H9 (cell line): ENCODE data around the gene OGG1. TPM values are rescaled to one million over a fixed set of nuclear protein-coding genes. Genes with fewer than 3 reads are reported as not detected.

Source experiments
- DNase-seq: peaks from one replicate; pipeline ENCODE4 v3.0.0-alpha.2; 2017
- H2AFZ ChIP-seq: one replicate; pipeline ENCODE4 v1.6.1; 2013; ENCODE audit warnings: mild to moderate bottlenecking, low read length, control low read depth, moderate library complexity
- H2AK5ac ChIP-seq: 2 replicates; pipeline ENCODE4 v1.6.1; 2013; ENCODE audit warnings: low read length, control low read depth, mixed read lengths; ENCODE audit not compliant: insufficient read length
- H2BK120ac ChIP-seq: one replicate; pipeline ENCODE4 v1.6.1; 2013; ENCODE audit warnings: low read depth, mild to moderate bottlenecking, low read length, control low read depth, inconsistent platforms; ENCODE audit not compliant: poor library complexity, severe bottlenecking
- H2BK12ac ChIP-seq: 2 replicates; pipeline ENCODE4 v1.6.1; 2013; ENCODE audit warnings: low read length, control low read depth, mixed read lengths, low read depth; ENCODE audit not compliant: insufficient read length
- H2BK15ac ChIP-seq: 2 replicates; pipeline ENCODE4 v1.6.1; 2013; ENCODE audit warnings: low read depth, low read length, control low read depth
- H2BK20ac ChIP-seq: one replicate; pipeline ENCODE4 v1.6.1; 2013; ENCODE audit warnings: low read depth, mild to moderate bottlenecking, low read length, control low read depth, inconsistent platforms; ENCODE audit not compliant: poor library complexity, severe bottlenecking
- H2BK5ac ChIP-seq: 2 replicates; pipeline ENCODE4 v1.6.1; 2013; ENCODE audit warnings: low read length, control low read depth, mixed read lengths; ENCODE audit not compliant: insufficient read length
- H3K14ac ChIP-seq: 2 replicates; pipeline ENCODE4 v1.6.1; 2013; ENCODE audit warnings: low read length, control low read depth; ENCODE audit not compliant: insufficient read depth
- H3K18ac ChIP-seq: 2 replicates; pipeline ENCODE4 v1.6.1; 2013; ENCODE audit warnings: low read depth, mild to moderate bottlenecking, mixed read lengths, low read length, control low read depth; ENCODE audit not compliant: insufficient read length
- H3K23ac ChIP-seq: 2 replicates; pipeline ENCODE4 v1.6.1; 2013; ENCODE audit warnings: low read length, control low read depth, mixed read lengths, low read depth; ENCODE audit not compliant: insufficient read length
- H3K23me2 ChIP-seq: 2 replicates; pipeline ENCODE4 v1.6.1; 2013; ENCODE audit warnings: low read depth, mild to moderate bottlenecking, mixed read lengths, low read length, control low read depth; ENCODE audit not compliant: insufficient read length, poor library complexity, severe bottlenecking
- H3K27ac ChIP-seq: 2 replicates; pipeline ENCODE4 v1.5.1; 2013; ENCODE audit warnings: low read length, control low read depth, mixed read lengths, low read depth; ENCODE audit not compliant: insufficient read length
- H3K27me3 ChIP-seq: 2 replicates; pipeline ENCODE4 v1.6.1; 2013; ENCODE audit warnings: low read length, control low read depth, inconsistent platforms; ENCODE audit not compliant: insufficient read depth
- H3K4ac ChIP-seq: 2 replicates; pipeline ENCODE4 v1.6.1; 2013; ENCODE audit warnings: low read depth, mild to moderate bottlenecking, control low read depth, inconsistent platforms, low read length, moderate library complexity
- H3K4me1 ChIP-seq: 2 replicates; pipeline ENCODE4 v1.6.1; 2013; ENCODE audit warnings: low read length, control low read depth, inconsistent platforms; ENCODE audit not compliant: insufficient read depth
- H3K4me2 ChIP-seq: 2 replicates; pipeline ENCODE4 v1.6.1; 2013; ENCODE audit warnings: low read length, control low read depth, mixed read lengths; ENCODE audit not compliant: insufficient read length, insufficient read depth
- H3K56ac ChIP-seq: 2 replicates; pipeline ENCODE4 v1.6.1; 2013; ENCODE audit warnings: low read depth, mild to moderate bottlenecking, mixed read lengths, low read length, control low read depth; ENCODE audit not compliant: insufficient read length
- H3K79me1 ChIP-seq: 2 replicates; pipeline ENCODE4 v1.6.1; 2013; ENCODE audit warnings: low read depth, mild to moderate bottlenecking, moderate library complexity, low read length, control low read depth, inconsistent platforms; ENCODE audit not compliant: insufficient read depth, poor library complexity, severe bottlenecking
- H3K79me2 ChIP-seq: 2 replicates; pipeline ENCODE4 v1.6.1; 2013; ENCODE audit warnings: low read length, control low read depth, inconsistent platforms; ENCODE audit not compliant: insufficient read depth
- H3K9ac ChIP-seq: 2 replicates; pipeline ENCODE4 v1.6.1; 2013; ENCODE audit warnings: low read length, control low read depth, mixed read lengths; ENCODE audit not compliant: insufficient read length; ENCODE audit errors: extremely low read depth
- H3K9me3 ChIP-seq: one replicate; pipeline ENCODE4 v1.6.1; 2013; ENCODE audit warnings: low read depth, low read length, inconsistent platforms; ENCODE audit not compliant: control insufficient read depth
- H3T11ph ChIP-seq: one replicate; pipeline ENCODE4 v1.6.1; 2013; ENCODE audit warnings: mild to moderate bottlenecking, low read length, control low read depth, inconsistent platforms
- H4K20me1 ChIP-seq: one replicate; pipeline ENCODE4 v1.6.1; 2013; ENCODE audit not compliant: control insufficient read depth, insufficient read length, insufficient read depth
- H4K5ac ChIP-seq: 2 replicates; pipeline ENCODE4 v1.6.1; 2013; ENCODE audit warnings: low read depth, mild to moderate bottlenecking, mixed read lengths, low read length, control low read depth; ENCODE audit not compliant: insufficient read length
- H4K8ac ChIP-seq: replicated peaks from 2 replicates; pipeline ENCODE4 v1.6.1; 2013; ENCODE audit warnings: low read length, control low read depth, mixed read lengths, low read depth; ENCODE audit not compliant: insufficient read length
- H4K91ac ChIP-seq: 2 replicates; pipeline ENCODE4 v1.6.1; 2013; ENCODE audit warnings: low read depth, mild to moderate bottlenecking, moderate library complexity, mixed read lengths, low read length, control low read depth; ENCODE audit not compliant: insufficient read length
- H3K27ac Mint-ChIP-seq, 3 experiments: 2 replicates in 2 of 3; 3 replicates in 1 of 3; pipeline ENCODE4 v1.8.0; 2020 to 2021; ENCODE audit warnings: mixed read lengths in 3 of 3, mild to moderate bottlenecking in 1 of 3, moderate library complexity in 1 of 3
- H3K27me3 Mint-ChIP-seq: 2 replicates; pipeline ENCODE4 v1.8.0; 2021; ENCODE audit warnings: low read depth, mild to moderate bottlenecking, moderate library complexity, mixed read lengths
- H3K36me3 Mint-ChIP-seq, 3 experiments: 2 replicates in 2 of 3; 3 replicates in 1 of 3; pipeline ENCODE4 v1.8.0; 2020 to 2021; ENCODE audit warnings: low read depth in 3 of 3, mixed read lengths in 3 of 3; ENCODE audit not compliant: insufficient read depth in 1 of 3
- H3K4me1 Mint-ChIP-seq, 2 experiments: 2 replicates each; pipeline ENCODE4 v1.8.0; 2020; ENCODE audit warnings: mixed read lengths in 2 of 2
- H3K4me3 Mint-ChIP-seq, 2 experiments: 2 replicates in 1 of 2; 3 replicates in 1 of 2; pipeline ENCODE4 v1.8.0; 2020 to 2021; ENCODE audit warnings: mild to moderate bottlenecking in 2 of 2, mixed read lengths in 2 of 2, moderate library complexity in 1 of 2
- H3K9me3 Mint-ChIP-seq, 2 experiments: 2 replicates in 1 of 2; 3 replicates in 1 of 2; pipeline ENCODE4 v1.8.0; 2020; ENCODE audit warnings: mild to moderate bottlenecking in 2 of 2, mixed read lengths in 2 of 2, moderate library complexity in 1 of 2
- CTCF ChIP-seq: fragments of 200-600 bp; sonication (generic); conservative IDR thresholded peaks from 3 replicates; pipeline ENCODE4 v1.8.0; 2021; ENCODE audit warnings: antibody characterized with exemption, mild to moderate bottlenecking
- WGBS: extraction: QIAGEN DNeasy Blood & Tissue Kit; methylation state at CpG from one replicate; pipeline ENCODE4 v1.1.7; 2013; ENCODE audit warnings: missing lambda C conversion rate, low lambda C conversion rate, mixed read lengths; ENCODE audit not compliant: insufficient read length; ENCODE audit errors: extremely low coverage; 5-methylcytosine and 5-hydroxymethylcytosine counted together
- total RNA-seq: library from RNA; stranded (reverse); gene quantifications from 2 replicates; pipeline ENCODE4 v1.2.1, GENCODE V29; 2021

Gene OGG1
- total RNA-seq, 1 experiment from 2014 or later: 43.4 TPM

DNA sequence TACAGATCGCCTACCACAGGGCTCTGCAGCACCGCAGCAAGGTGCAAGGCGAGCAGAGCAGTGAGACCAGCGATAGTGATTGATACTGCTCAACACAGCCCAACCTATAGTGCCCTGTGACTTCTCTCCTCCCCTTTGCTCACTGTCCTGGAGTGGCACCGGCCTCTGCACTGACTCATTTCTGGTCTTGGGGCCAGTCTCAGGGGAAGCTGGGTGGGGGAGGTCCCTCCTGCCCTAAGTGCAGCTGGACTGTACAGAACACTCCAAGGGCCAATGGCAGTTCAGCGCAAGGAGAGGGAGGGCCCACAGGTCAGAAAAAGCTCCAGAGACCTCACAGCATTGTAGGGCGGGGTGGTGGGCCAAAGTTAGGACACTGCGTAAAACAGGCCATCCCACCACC is 2.5 kb upstream of the OGG1 start:
- H3K79me1 ChIP-seq: no peaks in the 10 kb centered on the region
- Mint-ChIP-seq H3K9me3 (no peaks in the 10 kb centered on the region), H3K36me3 (peaks cover 56 to 88% (median 80%) of the 10 kb centered on the region in 3 experiments; a peak in 6 of 7 replicates), H3K27ac (no peak overlapping the region), H3K4me3 (no peak overlapping the region), H3K4me1 (peaks cover 13% of the 10 kb centered on the region in 2 experiments), H3K27me3 (no peaks in the 10 kb centered on the region; the same call in 1 of the 2 replicates)
- H3T11ph ChIP-seq: no peak overlapping the region
- H3K23me2 ChIP-seq: no peaks in the 10 kb centered on the region
- no peak overlapping the region for H2BK12ac ChIP-seq
- no peak overlapping the region for H3K4ac ChIP-seq
- no peak overlapping the region for H2AK5ac ChIP-seq
- no peak overlapping the region for H3K9ac ChIP-seq
- H4K5ac ChIP-seq: no peak overlapping the region
- H4K8ac ChIP-seq: no peak overlapping the region
- no peak overlapping the region for H3K18ac ChIP-seq
- no peak overlapping the region for H3K14ac ChIP-seq
- WGBS: no CpG with 5 or more reads among the region's 8 CpGs
- no peaks in the 10 kb centered on the region for H3K27me3 ChIP-seq
- DNase-seq: no peak
- no peak overlapping the region for H2BK20ac ChIP-seq
- H2BK5ac ChIP-seq: no peak overlapping the region
- H2BK15ac ChIP-seq: no peak overlapping the region
- H3K4me1 ChIP-seq: no peaks in the 10 kb centered on the region
- H3K27ac ChIP-seq: no peak overlapping the region
- no peak overlapping the region for H2AFZ ChIP-seq
- H4K91ac ChIP-seq: no peak overlapping the region
- no peaks in the 10 kb centered on the region for H4K20me1 ChIP-seq
- no peaks in the 10 kb centered on the region for H3K79me2 ChIP-seq
- H3K9me3 ChIP-seq: no peaks in the 10 kb centered on the region
- H3K23ac ChIP-seq: no peak overlapping the region
- H3K56ac ChIP-seq: no peak overlapping the region
- H2BK120ac ChIP-seq: no peak overlapping the region
- no peak for TF ChIP-seq CTCF
- no peak overlapping the region for H3K4me2 ChIP-seq
